ENCODE results near the gene FEN1. TPM values are rescaled to one million over a fixed set of nuclear protein-coding genes. Genes with fewer than 3 reads are reported as not detected.

The FEN1 gene
- total RNA-seq, 6 donors from 2014 or later = 6.0 to 9.1 (median 7.0) TPM

DNA sequence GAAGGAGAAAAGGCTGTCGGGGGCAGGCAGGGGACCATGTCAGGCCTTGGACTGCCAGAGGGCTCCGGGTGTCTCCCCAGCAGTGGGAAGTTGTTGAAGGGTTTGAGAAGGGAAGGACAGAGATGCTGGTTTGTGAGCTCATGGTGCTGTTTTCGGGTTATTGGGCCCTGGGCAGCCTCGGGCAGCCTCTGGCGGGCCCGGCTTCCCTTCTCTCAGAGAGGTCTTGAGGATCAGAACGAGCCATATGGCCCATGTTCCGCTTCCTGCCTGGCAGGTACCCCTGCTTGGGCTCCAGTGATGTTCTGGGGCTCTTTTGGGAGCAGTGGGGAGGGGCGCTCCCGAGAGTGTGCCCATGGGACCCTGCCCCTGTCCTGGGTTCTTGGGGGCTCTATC, 30.5 kb upstream of the FEN1 start:
- 71 to 78% methylated on average over 8 to 9 of the region's 10 CpGs for WGBS, 2 donors
- Histone ChIP-seq H3K27ac (no peak overlapping the region), H3K27me3 (no peaks in the 10 kb centered on the region), H3K9me3 (no peaks in the 10 kb centered on the region), H3K4me3 (no peak overlapping the region), H3K4me1 (no peaks in the 10 kb centered on the region), H3K36me3 (no peaks in the 10 kb centered on the region)
- TF ChIP-seq POLR2AphosphoS5 (IDR thresholded peaks at IDR 0.05) = no peak
- TF ChIP-seq POLR2A (IDR thresholded peaks at IDR 0.05) = no peak
- TF ChIP-seq, protein P1, sequence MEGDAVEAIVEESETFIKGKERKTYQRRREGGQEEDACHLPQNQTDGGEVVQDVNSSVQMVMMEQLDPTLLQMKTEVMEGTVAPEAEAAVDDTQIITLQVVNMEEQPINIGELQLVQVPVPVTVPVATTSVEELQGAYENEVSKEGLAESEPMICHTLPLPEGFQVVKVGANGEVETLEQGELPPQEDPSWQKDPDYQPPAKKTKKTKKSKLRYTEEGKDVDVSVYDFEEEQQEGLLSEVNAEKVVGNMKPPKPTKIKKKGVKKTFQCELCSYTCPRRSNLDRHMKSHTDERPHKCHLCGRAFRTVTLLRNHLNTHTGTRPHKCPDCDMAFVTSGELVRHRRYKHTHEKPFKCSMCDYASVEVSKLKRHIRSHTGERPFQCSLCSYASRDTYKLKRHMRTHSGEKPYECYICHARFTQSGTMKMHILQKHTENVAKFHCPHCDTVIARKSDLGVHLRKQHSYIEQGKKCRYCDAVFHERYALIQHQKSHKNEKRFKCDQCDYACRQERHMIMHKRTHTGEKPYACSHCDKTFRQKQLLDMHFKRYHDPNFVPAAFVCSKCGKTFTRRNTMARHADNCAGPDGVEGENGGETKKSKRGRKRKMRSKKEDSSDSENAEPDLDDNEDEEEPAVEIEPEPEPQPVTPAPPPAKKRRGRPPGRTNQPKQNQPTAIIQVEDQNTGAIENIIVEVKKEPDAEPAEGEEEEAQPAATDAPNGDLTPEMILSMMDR (IDR thresholded peaks at IDR 0.05) = no peak
- no peak for TF ChIP-seq EP300 (IDR thresholded peaks at IDR 0.05)
- DNase-seq (peak in 1 of 2 donors; percentile 62), ATAC-seq (ENCODE audit: low FRiP score in 2 of 2) (no peak)

DNA sequence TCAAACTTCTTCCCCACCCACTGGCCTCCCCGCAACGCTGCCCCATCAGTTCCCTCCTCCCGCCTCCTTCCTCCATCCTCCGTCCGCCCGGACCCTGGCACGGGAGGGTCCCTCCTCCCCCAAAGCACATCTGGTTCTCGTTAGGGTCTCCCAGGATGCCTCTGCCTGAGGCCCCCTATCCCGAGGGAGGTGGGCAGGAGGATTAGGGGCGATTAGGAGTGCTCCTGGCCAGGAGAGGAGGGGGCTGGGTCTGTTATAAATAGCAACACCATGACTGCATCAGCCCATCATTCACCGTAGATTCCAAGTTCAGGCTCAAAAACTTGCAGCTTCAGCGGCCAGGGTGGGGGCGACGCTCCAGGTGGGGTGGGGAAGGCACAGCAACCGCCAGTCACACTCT, 29.9 kb upstream of the FEN1 start:
- DNase-seq (peak in 1 of 2 donors; percentile 33), ATAC-seq (ENCODE audit: low FRiP score in 2 of 2) (no peak)
- Histone ChIP-seq H3K4me3 (no peak overlapping the region), H3K4me1 (no peaks in the 10 kb centered on the region), H3K9me3 (no peaks in the 10 kb centered on the region), H3K27me3 (no peaks in the 10 kb centered on the region), H3K36me3 (no peaks in the 10 kb centered on the region), H3K27ac (no peak overlapping the region)
- no peak for TF ChIP-seq POLR2AphosphoS5 (IDR thresholded peaks at IDR 0.05)
- no peak for TF ChIP-seq POLR2A (IDR thresholded peaks at IDR 0.05)
- TF ChIP-seq EP300 (IDR thresholded peaks at IDR 0.05) = no peak
- TF ChIP-seq, protein P1 (IDR thresholded peaks at IDR 0.05) = no peak
- WGBS, 2 donors = 49 to 78% methylated on average over 4 to 15 of the region's 15 CpGs

DNA sequence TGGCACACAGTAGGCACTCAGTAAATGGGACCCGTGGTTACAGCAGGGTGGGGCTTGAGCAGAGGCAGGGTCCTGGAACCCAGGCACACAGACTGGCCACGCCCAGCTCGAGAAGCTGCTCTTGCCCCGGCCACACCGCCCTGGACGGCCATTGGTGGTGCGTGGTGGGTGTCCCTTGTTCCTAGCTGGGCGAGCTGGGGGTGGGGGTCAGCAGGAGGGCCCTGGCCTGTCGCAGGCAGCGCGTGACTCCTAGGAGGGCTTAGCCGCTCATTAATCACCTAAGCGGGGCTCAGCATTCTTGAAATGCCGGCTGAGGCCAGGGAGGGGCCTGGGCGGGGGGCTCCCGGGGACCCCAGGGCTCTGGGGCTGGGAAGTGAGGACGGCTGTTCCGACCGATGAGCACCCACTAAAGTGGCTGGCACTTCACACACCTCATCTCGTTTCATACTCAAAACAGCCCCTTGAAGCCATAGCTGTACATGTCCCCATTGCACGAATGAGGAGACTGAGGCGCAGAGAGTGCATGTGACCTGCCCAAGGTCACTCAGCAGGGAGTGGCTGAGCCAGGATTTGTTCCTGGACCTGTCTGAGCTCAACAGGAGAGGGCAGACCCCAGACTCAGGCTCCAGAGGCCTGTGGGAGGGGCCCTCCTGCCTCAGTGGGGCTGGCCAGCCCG, 28.6 kb upstream of the FEN1 start:
- H3K27ac ChIP-seq = peak overlapping the region in 1 of 4 donors; percentile 59
- peak in 1 of 2 donors; percentile 75 for DNase-seq
- TF ChIP-seq POLR2AphosphoS5 (IDR thresholded peaks at IDR 0.05) (no peak), EP300 (IDR thresholded peaks at IDR 0.05) (no peak), POLR2A (IDR thresholded peaks at IDR 0.05) (no peak)
- TF ChIP-seq, protein P1 (IDR thresholded peaks at IDR 0.05) = no peak
- no peak overlapping the region for H3K4me3 ChIP-seq
- peaks cover 0 to 5% (median 0%) of the 10 kb centered on the region in 4 donors for H3K4me1 ChIP-seq
- no peaks in the 10 kb centered on the region for H3K27me3 ChIP-seq
- whole genome bisulfite sequencing, 2 donors = 65 to 67% methylated on average over 19 to 20 of the region's 23 CpGs
- ATAC-seq (ENCODE audit: low FRiP score in 2 of 2) = no peak
- no peaks in the 10 kb centered on the region for H3K9me3 ChIP-seq
- H3K36me3 ChIP-seq = no peaks in the 10 kb centered on the region

DNA sequence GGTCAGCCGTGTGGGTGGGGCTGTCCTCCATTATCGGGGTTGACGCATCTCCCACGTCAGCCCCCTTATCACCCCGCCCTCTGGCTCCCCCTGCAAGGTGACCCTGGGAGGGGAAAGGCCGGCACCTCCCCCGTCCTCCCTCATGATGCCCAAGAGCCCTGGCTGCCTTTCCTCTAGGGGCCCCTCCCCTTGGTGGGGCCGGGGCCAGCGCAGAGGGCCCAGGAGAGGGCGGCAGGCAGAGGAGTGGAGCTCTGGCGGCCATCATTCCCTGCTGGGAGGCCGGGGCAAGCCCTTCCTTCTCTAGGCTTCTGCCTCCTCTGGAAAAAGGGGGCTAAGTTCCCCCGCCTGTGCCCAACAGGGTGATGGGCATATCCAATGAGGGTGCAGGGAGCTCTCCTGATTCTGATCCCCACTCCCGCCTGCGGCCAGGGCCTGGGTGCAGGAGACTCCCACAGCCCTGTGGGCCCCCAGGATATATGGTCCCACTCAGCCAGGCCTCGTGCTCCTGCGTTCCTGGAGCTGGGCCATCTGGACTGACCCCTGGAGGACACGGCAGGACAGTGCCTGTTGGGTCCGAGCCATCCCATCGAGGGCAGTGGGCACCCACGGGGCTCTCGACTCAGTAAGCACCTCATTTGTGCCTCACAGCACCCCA, 28.0 kb upstream of the FEN1 start:
- TF ChIP-seq, protein P1 (IDR thresholded peaks at IDR 0.05) = no peak
- no peak for TF ChIP-seq POLR2A (IDR thresholded peaks at IDR 0.05)
- no peak for TF ChIP-seq POLR2AphosphoS5 (IDR thresholded peaks at IDR 0.05)
- TF ChIP-seq EP300 (IDR thresholded peaks at IDR 0.05) = no peak
- no peaks in the 10 kb centered on the region for H3K36me3 ChIP-seq
- peaks cover 0 to 5% (median under 1%) of the 10 kb centered on the region in 4 donors for H3K4me1 ChIP-seq
- peak overlapping the region in 1 of 4 donors; percentile 59 for H3K27ac ChIP-seq
- H3K27me3 ChIP-seq = no peaks in the 10 kb centered on the region
- H3K4me3 ChIP-seq = no peak overlapping the region
- 62 to 75% methylated on average over 6 to 15 of the region's 22 CpGs for WGBS, 2 donors
- DNase-seq (peak in 1 of 2 donors; percentile 62), ATAC-seq (ENCODE audit: low FRiP score in 2 of 2) (no peak)
- H3K9me3 ChIP-seq = no peaks in the 10 kb centered on the region

Measured in upper lobe of left lung (tissue), 6 donors.